ENCODE results near the gene C2CD5.
A peak's percentile ranks its signal among the peaks of the same experiment; 100 is the strongest.

The C2CD5 gene

GRCh38 chr12:22535478-22535877 lies 8.9 kb downstream of the C2CD5 start:
- no peak for TF ChIP-seq NFIC (IDR thresholded peaks at IDR 0.05)

DNA sequence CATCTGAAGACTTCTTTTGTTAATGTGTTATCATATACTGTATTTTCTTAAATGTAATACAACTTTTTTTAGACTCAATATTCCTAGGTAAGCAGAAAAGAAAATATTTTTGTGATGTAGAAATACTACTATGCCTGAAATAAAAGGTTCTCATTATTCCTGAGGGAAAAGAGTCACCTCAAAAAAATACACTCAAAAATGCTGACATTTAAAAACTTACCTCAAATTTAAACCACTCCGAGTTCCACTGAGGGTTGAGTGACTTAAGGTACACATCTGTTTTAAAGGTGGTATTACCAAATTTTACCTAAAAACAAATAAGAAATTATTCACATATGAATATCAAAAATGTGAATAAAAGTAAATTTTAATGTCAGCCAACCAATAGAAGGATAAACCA lies 9.3 kb downstream of the C2CD5 start:
- TF ChIP-seq CREB1 (IDR thresholded peaks at IDR 0.05; ENCODE audit: low read depth), result no peak
- no peak for TF ChIP-seq RAD21 (IDR thresholded peaks at IDR 0.05; ENCODE audit: low read depth)

DNA sequence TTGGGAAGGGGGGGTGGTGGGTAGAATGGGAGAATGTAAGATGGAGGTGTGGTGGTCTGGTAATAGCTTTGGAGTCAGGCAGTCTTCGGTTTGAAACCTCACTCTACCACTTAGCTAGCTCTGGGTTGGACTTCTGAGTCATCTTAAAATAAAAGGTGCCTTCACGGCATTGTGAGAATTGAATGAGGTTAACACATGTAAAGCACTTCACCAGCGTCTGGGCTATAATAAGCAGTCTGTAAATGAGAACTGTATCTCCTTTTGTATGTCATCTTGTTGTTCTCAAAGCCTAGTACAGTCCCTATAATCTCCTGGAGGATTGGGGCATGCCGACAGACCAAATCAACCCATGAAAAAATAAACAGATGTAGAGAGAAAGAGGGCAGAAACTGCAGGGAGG lies 11.2 kb downstream of the C2CD5 start:
- no peak for TF ChIP-seq RAD21 (IDR thresholded peaks at IDR 0.05; ENCODE audit: low read depth)
- TF ChIP-seq ZBTB7A (IDR thresholded peaks at IDR 0.05; ENCODE audit: low read depth), result no peak
- TF ChIP-seq USF1 (IDR thresholded peaks at IDR 0.05), result no peak
- no peak for TF ChIP-seq REST (IDR thresholded peaks at IDR 0.05; ENCODE audit: low read depth)
- no peak for TF ChIP-seq CREB1 (IDR thresholded peaks at IDR 0.05; ENCODE audit: low read depth)
- TF ChIP-seq YY1 (IDR thresholded peaks at IDR 0.05; ENCODE audit: low read depth), result no peak
- TF ChIP-seq, protein P1, sequence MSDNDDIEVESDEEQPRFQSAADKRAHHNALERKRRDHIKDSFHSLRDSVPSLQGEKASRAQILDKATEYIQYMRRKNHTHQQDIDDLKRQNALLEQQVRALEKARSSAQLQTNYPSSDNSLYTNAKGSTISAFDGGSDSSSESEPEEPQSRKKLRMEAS (IDR thresholded peaks at IDR 0.05), result no peak
- TF ChIP-seq NFIC (IDR thresholded peaks at IDR 0.05), result no peak

GRCh38 chr12:22532317-22532716 lies 12.0 kb downstream of the C2CD5 start:
- TF ChIP-seq EP300 (IDR thresholded peaks at IDR 0.05; ENCODE audit: borderline replicate concordance) (no peak), YY1 (IDR thresholded peaks at IDR 0.05; ENCODE audit: low read depth) (no peak), TEAD4 (IDR thresholded peaks at IDR 0.05) (no peak), ZBTB7A (IDR thresholded peaks at IDR 0.05; ENCODE audit: low read depth) (no peak), TCF12 (IDR thresholded peaks at IDR 0.05; ENCODE audit: low read depth) (no peak), TAF1 (IDR thresholded peaks at IDR 0.05; ENCODE audit: low read depth) (no peak), NFIC (IDR thresholded peaks at IDR 0.05) (no peak), USF1 (IDR thresholded peaks at IDR 0.05) (no peak), FOXM1 (IDR thresholded peaks at IDR 0.05; ENCODE audit: borderline replicate concordance, low read depth) (no peak)
- TF ChIP-seq, protein P1 (IDR thresholded peaks at IDR 0.05), result no peak

DNA sequence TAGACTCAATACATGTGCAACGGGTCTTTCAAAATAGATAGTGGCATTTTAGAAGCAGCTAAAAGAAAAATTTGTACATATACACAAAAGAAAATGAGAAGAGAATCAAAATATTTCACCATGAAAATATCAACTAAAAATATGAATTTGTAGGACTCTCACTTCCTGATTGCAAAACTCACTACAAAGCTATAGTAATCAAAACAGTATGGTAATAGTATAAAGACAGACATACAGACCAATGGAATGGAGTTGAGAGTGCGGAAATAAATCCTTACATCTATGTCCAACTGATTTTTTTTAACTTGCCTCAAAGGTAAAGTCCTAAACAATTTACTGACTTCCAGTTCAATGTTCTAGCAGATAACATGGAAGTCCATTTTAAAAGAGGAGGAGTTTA lies 13.1 kb downstream of the C2CD5 start:
- TF ChIP-seq NFIC (IDR thresholded peaks at IDR 0.05) (no peak), YY1 (IDR thresholded peaks at IDR 0.05; ENCODE audit: low read depth) (no peak), CREB1 (IDR thresholded peaks at IDR 0.05; ENCODE audit: low read depth) (no peak), ZBTB7A (IDR thresholded peaks at IDR 0.05; ENCODE audit: low read depth) (no peak), USF1 (IDR thresholded peaks at IDR 0.05) (no peak), EGR1 (IDR thresholded peaks at IDR 0.05) (no peak), CEBPB (IDR thresholded peaks at IDR 0.05) (no peak), TAF1 (IDR thresholded peaks at IDR 0.05; ENCODE audit: low read depth) (no peak), TCF12 (IDR thresholded peaks at IDR 0.05; ENCODE audit: low read depth) (no peak), EP300 (IDR thresholded peaks at IDR 0.05; ENCODE audit: borderline replicate concordance) (no peak), RAD21 (IDR thresholded peaks at IDR 0.05; ENCODE audit: low read depth) (no peak), TEAD4 (IDR thresholded peaks at IDR 0.05) (no peak), FOXM1 (IDR thresholded peaks at IDR 0.05; ENCODE audit: borderline replicate concordance, low read depth) (no peak), REST (IDR thresholded peaks at IDR 0.05; ENCODE audit: low read depth) (no peak)
- TF ChIP-seq, protein P1 (IDR thresholded peaks at IDR 0.05), result no peak

- TF ChIP-seq RAD21 (IDR thresholded peaks at IDR 0.05; ENCODE audit: low read depth) (peak; percentile 63), ZBTB7A (IDR thresholded peaks at IDR 0.05; ENCODE audit: low read depth) (no peak)
These were observed 14.9 kb downstream of the C2CD5 start for GRCh38 chr12:22529281-22530060.

Measured in Ishikawa (cell line).